Testis (tissue), 3 donors: Measurements from ENCODE around the gene OPCML. TPM values are rescaled to one million over a fixed set of nuclear protein-coding genes. Genes with fewer than 3 reads are reported as not detected.

Source experiments
- DNase-seq: peaks from one replicate; pipeline ENCODE4 v3.0.0-alpha.2; 2019
- H3K27ac ChIP-seq, 2 donors: fragments of 200-600 bp; sonication (generic); one replicate each; pipeline ENCODE4 v1.5.1; 2019
- H3K27me3 ChIP-seq: fragments of 200-600 bp; sonication (generic); one replicate; pipeline ENCODE4 v1.5.1; 2019
- H3K36me3 ChIP-seq: fragments of 200-600 bp; sonication (generic); one replicate; pipeline ENCODE4 v1.5.1; 2017; ENCODE audit warnings: low read depth; ENCODE audit errors: missing control alignments
- H3K4me1 ChIP-seq: fragments of 200-600 bp; sonication (generic); one replicate; pipeline ENCODE4 v1.5.1; 2019
- H3K4me3 ChIP-seq, 2 donors: fragments of 200-600 bp; sonication (generic); one replicate each; pipeline ENCODE4 v1.5.1; 2017 to 2019
- H3K9me3 ChIP-seq: fragments of 200-600 bp; sonication (generic); one replicate; pipeline ENCODE4 v1.5.1; 2017
- POLR2A ChIP-seq: fragments of 450-650 bp; IDR thresholded peaks from one replicate; pipeline ENCODE4 v1.6.1; 2017; ENCODE audit warnings: antibody characterized with exemption, mild to moderate bottlenecking, moderate library complexity
- WGBS, 2 donors: methylation state at CpG; one replicate each; pipeline ENCODE4 v1.1.5; 2018; 5-methylcytosine and 5-hydroxymethylcytosine counted together
- intact Hi-C: fragments of 100-400 bp; cut with DNase I; formaldehyde crosslinking; loops from one replicate; pipeline ENCODE4 v1.15.1; 2023; ENCODE audit warnings: low total_unique reads
- polyA plus RNA-seq: library from polyadenylated mRNA; stranded (reverse); fragments of 350-450 nt; fragmentation: Illumina TruSeq; extraction: RNeasy Lipid Tissue Mini Kit (QIAGEN cat#74804); gene quantifications from one replicate; pipeline ENCODE4 v1.2.3, GENCODE V29; 2014; ENCODE audit warnings: low read depth, low replicate concordance; ENCODE audit not compliant: insufficient read depth
- total RNA-seq, 2 donors: library from RNA; depleted of rRNA; stranded (reverse); fragments of >200 nt; gene quantifications; one replicate each; pipeline ENCODE4 v1.2.3, GENCODE V29; 2016
- TF ChIP-seq, protein P1 (sequence below), 3 experiments: fragments of 450-650 bp in 2 of 3; fragments of 200-600 bp in 1 of 3; sonication (generic) in 1 of 3; IDR thresholded peaks; one replicate each; pipeline ENCODE4 v1.5.1; 2016 to 2019; ENCODE audit warnings: antibody characterized with exemption in 3 of 3, mild to moderate bottlenecking in 2 of 3, moderate library complexity in 1 of 3

OPCML gene
- total and polyA plus RNA-seq, 3 donors from 2014 or later: 0.16 to 2.7 (median 0.62) TPM

DNA sequence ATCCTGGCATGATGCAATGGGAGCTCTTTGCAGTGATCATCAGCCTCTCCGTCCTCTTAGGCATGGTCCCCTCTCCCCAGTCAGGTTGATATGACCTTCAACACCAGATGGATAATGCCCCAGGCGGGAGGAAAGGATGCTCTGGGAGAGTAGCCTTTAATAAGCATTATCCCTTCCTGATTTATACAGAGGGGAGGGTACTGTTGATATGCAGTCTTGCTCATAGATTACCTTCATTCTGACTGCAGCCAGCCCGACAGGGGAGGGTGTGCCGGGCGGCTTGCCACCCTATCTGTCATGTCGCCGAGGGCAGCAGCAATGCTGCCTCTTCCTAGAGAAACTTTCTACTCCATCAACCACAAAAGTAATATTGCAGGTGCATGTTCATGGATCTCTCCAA, 497.4 kb downstream of the OPCML start:
- no peak overlapping the region for H3K4me3 ChIP-seq
- no peak overlapping the region for H3K27ac ChIP-seq
- no peaks in the 10 kb centered on the region for H3K4me1 ChIP-seq
- 41 to 53% methylated on average over 6 to 7 of the region's 7 CpGs for WGBS, 2 donors
- H3K36me3 ChIP-seq: no peaks in the 10 kb centered on the region
- intact Hi-C loops: no loop called here
- H3K27me3 ChIP-seq: no peaks in the 10 kb centered on the region
- TF ChIP-seq, protein P1, sequence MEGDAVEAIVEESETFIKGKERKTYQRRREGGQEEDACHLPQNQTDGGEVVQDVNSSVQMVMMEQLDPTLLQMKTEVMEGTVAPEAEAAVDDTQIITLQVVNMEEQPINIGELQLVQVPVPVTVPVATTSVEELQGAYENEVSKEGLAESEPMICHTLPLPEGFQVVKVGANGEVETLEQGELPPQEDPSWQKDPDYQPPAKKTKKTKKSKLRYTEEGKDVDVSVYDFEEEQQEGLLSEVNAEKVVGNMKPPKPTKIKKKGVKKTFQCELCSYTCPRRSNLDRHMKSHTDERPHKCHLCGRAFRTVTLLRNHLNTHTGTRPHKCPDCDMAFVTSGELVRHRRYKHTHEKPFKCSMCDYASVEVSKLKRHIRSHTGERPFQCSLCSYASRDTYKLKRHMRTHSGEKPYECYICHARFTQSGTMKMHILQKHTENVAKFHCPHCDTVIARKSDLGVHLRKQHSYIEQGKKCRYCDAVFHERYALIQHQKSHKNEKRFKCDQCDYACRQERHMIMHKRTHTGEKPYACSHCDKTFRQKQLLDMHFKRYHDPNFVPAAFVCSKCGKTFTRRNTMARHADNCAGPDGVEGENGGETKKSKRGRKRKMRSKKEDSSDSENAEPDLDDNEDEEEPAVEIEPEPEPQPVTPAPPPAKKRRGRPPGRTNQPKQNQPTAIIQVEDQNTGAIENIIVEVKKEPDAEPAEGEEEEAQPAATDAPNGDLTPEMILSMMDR (IDR thresholded peaks at IDR 0.05): no peak
- TF ChIP-seq POLR2A: no peak
- H3K9me3 ChIP-seq: no peaks in the 10 kb centered on the region
- DNase-seq: no peak

DNA sequence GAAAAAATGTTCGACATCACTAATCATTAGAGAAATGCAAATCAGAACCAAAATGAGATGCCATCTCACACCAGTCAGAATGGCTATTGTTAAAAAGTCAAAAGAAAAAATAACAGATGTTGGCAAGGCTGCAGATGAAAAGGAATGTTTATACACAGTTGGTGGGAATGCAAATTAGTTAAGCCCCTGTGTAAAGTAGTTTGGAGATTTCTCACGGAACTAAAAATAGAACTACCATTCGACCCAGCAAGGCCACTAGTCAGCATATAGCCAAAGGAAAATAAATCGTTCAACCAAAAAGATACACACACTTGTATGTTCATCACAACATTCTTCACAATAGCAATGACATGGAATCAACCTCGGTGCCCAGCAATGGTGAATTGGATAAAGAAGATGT, 503.2 kb downstream of the OPCML start:
- TF ChIP-seq, protein P1 (IDR thresholded peaks at IDR 0.05): no peak
- no peak for TF ChIP-seq POLR2A
- no peak overlapping the region for H3K4me3 ChIP-seq

DNA sequence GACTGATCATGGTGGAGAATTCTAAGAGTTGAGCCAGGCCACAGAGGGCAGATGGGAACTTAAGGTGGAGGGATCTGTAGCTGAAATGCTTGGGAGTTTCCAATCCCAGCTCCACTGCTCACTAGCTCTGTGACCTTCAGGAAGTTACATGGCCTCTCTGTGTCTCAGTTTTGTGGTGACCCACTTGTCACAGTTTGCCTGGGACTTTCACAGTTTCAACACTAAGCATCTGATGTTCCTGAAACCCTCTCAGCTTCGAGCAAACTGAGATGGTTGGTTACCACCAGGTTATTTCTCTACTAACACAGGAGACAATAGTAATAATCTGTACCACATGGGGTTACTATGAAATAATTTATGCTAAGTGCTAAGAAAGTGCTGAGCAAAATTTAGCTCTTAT, 505.3 kb downstream of the OPCML start:
- TF ChIP-seq, protein P1 (IDR thresholded peaks at IDR 0.05): no peak
- no peak for TF ChIP-seq POLR2A
- intact Hi-C loops: no loop called here
- DNase-seq: no peak
- no peak overlapping the region for H3K4me3 ChIP-seq
- H3K9me3 ChIP-seq: no peaks in the 10 kb centered on the region
- H3K27me3 ChIP-seq: no peaks in the 10 kb centered on the region
- 80 to 83% methylated on average over 1 of the region's 1 CpG for WGBS, 2 donors
- no peaks in the 10 kb centered on the region for H3K4me1 ChIP-seq
- no peaks in the 10 kb centered on the region for H3K36me3 ChIP-seq
- no peak overlapping the region for H3K27ac ChIP-seq

More for the DNA sequence above, 503.2 kb downstream of the OPCML start:
- no peak for DNase-seq
- H3K36me3 ChIP-seq: no peaks in the 10 kb centered on the region
- H3K4me1 ChIP-seq: no peaks in the 10 kb centered on the region
- H3K9me3 ChIP-seq: no peaks in the 10 kb centered on the region
- no peak overlapping the region for H3K27ac ChIP-seq
- 69 to 70% methylated on average over 5 of the region's 5 CpGs for WGBS, 2 donors
- no peaks in the 10 kb centered on the region for H3K27me3 ChIP-seq
- intact Hi-C loops: no loop called here

DNA sequence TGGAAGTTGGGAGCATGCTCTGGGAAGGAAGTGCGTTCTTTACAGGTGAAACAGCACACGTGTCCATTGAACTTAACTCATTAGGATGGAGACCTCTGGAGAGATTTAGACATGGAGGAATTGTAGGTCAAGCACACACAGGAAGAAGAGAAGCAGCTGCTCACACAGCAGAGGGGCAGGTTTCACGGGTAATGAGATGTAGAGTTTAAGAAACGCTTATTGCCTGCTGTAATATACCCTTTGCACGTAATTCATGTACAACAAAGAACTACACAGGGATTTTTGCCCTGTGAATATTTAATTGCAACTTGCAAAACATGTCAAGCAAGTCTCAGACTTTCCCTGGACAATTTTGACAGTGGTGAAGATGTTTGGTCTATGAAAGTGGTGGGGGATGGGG, 508.0 kb downstream of the OPCML start:
- intact Hi-C loops: no loop called here
- no peaks in the 10 kb centered on the region for H3K27me3 ChIP-seq
- H3K27ac ChIP-seq: no peak overlapping the region
- DNase-seq: no peak
- 68% methylated on average over 5 of the region's 5 CpGs for WGBS, 2 donors
- TF ChIP-seq POLR2A: no peak
- TF ChIP-seq, protein P1 (IDR thresholded peaks at IDR 0.05): no peak
- H3K9me3 ChIP-seq: no peaks in the 10 kb centered on the region
- no peaks in the 10 kb centered on the region for H3K4me1 ChIP-seq
- no peaks in the 10 kb centered on the region for H3K36me3 ChIP-seq
- no peak overlapping the region for H3K4me3 ChIP-seq

DNA sequence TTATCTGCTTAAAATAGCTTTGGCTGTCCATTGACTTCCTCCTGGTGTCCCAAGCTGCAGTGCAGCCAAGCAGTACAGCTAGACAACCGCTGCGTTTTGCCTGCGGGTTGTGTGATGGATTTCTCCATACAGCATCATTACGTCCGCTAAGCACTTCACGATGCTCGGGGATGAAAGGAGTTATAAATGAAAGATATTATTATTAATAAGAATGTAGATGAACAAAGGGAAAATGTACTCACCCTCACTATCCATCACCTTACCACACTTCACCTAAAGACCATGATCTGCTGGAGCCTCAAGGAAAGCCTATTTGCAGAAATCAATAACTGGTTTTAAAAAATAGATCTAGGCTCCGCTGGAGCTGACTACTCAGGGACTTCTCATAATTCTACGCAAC, 509.1 kb downstream of the OPCML start:
- H3K36me3 ChIP-seq: no peaks in the 10 kb centered on the region
- no peaks in the 10 kb centered on the region for H3K27me3 ChIP-seq
- H3K4me1 ChIP-seq: no peaks in the 10 kb centered on the region
- no peak overlapping the region for H3K27ac ChIP-seq
- DNase-seq: no peak
- H3K9me3 ChIP-seq: no peaks in the 10 kb centered on the region
- 93 to 96% methylated on average over 9 of the region's 9 CpGs for WGBS, 2 donors
- no peak overlapping the region for H3K4me3 ChIP-seq
- TF ChIP-seq, protein P1 (IDR thresholded peaks at IDR 0.05): no peak
- no peak for TF ChIP-seq POLR2A
- intact Hi-C loops: no loop called here
